Measurements from ENCODE around the gene PLD4. TPM values are rescaled to one million over a fixed set of nuclear protein-coding genes. Genes with fewer than 3 reads are reported as not detected.

PLD4 gene
- total and polyA plus RNA-seq, 9 of the 15 experiments (the other 6 are each of a cell fraction or from before 2014, with no cell fraction given) = 0.18 to 0.24 TPM; not detected in 7

- TF ChIP-seq MNT (conservative IDR thresholded peaks at IDR 0.05) = no peak
- no peak for TF ChIP-seq NFATC3 (IDR thresholded peaks at IDR 0.05)
- TF ChIP-seq LEF1 (IDR thresholded peaks at IDR 0.05) = no peak
- no peak for TF ChIP-seq THRA (IDR thresholded peaks at IDR 0.05)
- TF ChIP-seq, protein P1, sequence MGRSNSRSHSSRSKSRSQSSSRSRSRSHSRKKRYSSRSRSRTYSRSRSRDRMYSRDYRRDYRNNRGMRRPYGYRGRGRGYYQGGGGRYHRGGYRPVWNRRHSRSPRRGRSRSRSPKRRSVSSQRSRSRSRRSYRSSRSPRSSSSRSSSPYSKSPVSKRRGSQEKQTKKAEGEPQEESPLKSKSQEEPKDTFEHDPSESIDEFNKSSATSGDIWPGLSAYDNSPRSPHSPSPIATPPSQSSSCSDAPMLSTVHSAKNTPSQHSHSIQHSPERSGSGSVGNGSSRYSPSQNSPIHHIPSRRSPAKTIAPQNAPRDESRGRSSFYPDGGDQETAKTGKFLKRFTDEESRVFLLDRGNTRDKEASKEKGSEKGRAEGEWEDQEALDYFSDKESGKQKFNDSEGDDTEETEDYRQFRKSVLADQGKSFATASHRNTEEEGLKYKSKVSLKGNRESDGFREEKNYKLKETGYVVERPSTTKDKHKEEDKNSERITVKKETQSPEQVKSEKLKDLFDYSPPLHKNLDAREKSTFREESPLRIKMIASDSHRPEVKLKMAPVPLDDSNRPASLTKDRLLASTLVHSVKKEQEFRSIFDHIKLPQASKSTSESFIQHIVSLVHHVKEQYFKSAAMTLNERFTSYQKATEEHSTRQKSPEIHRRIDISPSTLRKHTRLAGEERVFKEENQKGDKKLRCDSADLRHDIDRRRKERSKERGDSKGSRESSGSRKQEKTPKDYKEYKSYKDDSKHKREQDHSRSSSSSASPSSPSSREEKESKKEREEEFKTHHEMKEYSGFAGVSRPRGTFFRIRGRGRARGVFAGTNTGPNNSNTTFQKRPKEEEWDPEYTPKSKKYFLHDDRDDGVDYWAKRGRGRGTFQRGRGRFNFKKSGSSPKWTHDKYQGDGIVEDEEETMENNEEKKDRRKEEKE (IDR thresholded peaks at IDR 0.05; ENCODE audit: borderline replicate concordance in 1 of 2, control insufficient read depth in 1 of 2, low read depth in 2 of 2, low read length in 1 of 2) = no peak
- TF ChIP-seq TEAD1 (CRISPR knock-in tag; IDR thresholded peaks at IDR 0.05) = no peak
- TF ChIP-seq ZNF239 (CRISPR knock-in tag; IDR thresholded peaks at IDR 0.05) = no peak
- no peak for TF ChIP-seq ERF (CRISPR knock-in tag; IDR thresholded peaks at IDR 0.05)
- no peak for TF ChIP-seq NFIC (IDR thresholded peaks at IDR 0.05)
These were observed 11.2 kb upstream of the PLD4 start (continued) for GRCh38 chr14:104913435-104913834.
